T-helper 1 cell treated with Interleukin-12 subunit alpha and Interleukin-12 subunit beta and Interleukin-4 antibody, amounts not matched to agents 30 ng/mL and 1 ng/mL, for 36 hours (primary cell): ENCODE measurements around the gene PLCB4. TPM values are rescaled to one million over a fixed set of nuclear protein-coding genes. Genes with fewer than 3 reads are reported as not detected.

Experiments used
- intact Hi-C: fragments of 100-400 bp; cut with micrococcal nuclease; formaldehyde crosslinking; loops from one replicate; pipeline ENCODE4 v1.15.1; 2024
- total RNA-seq: library from RNA; stranded (reverse); gene quantifications from 2 replicates; pipeline ENCODE4 v1.2.3, GENCODE V29; 2022

PLCB4 gene
- total RNA-seq, 1 donor from 2014 or later: not detected

DNA sequence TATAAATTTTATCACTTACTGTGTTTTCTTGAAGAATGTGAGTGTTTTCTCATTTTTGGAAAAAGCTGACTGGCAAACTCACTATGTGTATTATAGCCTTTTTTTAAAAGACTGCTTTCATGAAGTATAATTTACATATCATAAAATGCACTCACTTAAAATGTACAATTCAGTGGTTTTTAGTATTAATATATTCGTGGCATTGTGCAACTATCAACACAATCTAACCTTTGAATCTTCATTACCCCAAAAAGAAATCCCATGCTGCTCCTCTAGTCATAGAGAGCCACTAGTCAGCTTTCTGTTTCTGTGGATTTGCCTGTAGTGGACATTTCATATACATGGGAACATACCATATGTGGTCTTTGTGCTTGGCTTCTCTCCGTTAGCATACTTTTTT, 143.8 kb downstream of the PLCB4 start:
- intact Hi-C loops: no loop called here

GRCh38 chr20:9214685-9215084, 145.8 kb downstream of the PLCB4 start:
- intact Hi-C loops: no loop called here

- intact Hi-C loops: no loop called here
These were observed 146.7 kb downstream of the PLCB4 start for GRCh38 chr20:9215539-9215938.

GRCh38 chr20:9218531-9218961, 149.7 kb downstream of the PLCB4 start:
- intact Hi-C loops: no loop called here

GRCh38 chr20:9220874-9221547, 152.1 kb downstream of the PLCB4 start:
- intact Hi-C loops: no loop called here

GRCh38 chr20:9223296-9223695, 154.4 kb downstream of the PLCB4 start:
- intact Hi-C loops: no loop called here

DNA sequence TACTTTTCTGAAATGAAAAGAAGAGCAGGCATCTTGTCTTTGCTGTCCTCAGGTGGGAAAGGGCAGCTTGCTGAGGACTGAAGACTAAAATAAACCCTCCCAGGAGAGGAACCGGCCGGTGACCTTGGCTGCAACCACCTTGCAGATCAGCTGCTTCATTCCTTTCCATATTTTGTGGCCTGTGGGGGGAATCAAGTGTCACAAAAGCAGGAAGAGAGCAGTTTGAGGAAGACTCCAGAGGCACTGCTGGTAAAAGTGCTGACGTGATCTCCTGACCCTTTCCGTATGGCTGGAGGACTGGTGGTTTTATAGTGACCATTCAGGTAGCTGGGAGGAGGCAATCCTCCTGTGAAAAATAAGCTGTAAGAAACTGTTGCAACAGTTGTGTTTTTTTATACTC, 157.0 kb downstream of the PLCB4 start:
- intact Hi-C loops: no loop called here

- intact Hi-C loops: no loop called here
These were observed 159.2 kb downstream of the PLCB4 start for GRCh38 chr20:9227896-9228615.

- intact Hi-C loops: no loop called here
These were observed 160.0 kb downstream of the PLCB4 start for GRCh38 chr20:9228774-9229450.

GRCh38 chr20:9230406-9230805, 161.5 kb downstream of the PLCB4 start:
- intact Hi-C loops: no loop called here

DNA sequence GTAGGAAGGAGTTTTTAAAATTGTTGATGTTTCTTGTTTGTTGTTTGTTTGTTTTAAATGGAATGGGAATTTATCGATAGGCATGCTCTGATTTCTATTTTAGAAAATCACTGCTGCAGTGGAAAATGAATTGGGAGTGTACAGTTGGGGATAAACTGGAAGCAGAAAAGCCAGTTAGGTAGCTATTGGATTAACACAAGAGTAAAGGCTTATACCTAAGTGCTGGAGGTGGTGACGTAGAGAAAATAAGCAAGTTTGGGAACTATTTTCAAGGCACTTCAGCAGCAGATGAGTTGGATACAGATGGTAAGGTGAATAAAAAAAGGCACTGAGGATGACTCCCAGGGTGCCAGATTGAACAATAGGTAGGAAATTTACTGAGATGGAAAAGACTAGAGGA, 164.9 kb downstream of the PLCB4 start:
- intact Hi-C loops: no loop called here

DNA sequence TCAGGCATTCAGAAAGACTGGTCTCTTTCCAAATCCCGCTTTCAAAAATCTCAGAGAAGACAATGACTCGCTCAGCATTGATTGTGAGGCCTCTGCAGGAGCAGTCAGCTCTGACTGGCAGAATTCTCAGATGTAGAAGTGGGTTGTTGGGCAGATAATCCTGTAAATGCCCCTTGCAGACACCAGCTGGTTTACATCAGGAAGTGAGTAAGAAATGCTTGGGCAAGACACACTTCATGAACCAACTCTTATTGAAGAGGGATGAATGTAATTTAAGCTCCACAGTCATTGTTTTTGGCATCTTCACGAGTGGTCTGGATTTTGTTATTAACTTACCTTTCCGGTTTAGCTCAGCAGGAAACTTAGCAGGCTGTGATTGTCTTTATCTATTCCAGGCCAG, 166.6 kb downstream of the PLCB4 start:
- intact Hi-C loops: no loop called here

- intact Hi-C loops: no loop called here
These were observed 167.6 kb downstream of the PLCB4 start for GRCh38 chr20:9236458-9236857.

DNA sequence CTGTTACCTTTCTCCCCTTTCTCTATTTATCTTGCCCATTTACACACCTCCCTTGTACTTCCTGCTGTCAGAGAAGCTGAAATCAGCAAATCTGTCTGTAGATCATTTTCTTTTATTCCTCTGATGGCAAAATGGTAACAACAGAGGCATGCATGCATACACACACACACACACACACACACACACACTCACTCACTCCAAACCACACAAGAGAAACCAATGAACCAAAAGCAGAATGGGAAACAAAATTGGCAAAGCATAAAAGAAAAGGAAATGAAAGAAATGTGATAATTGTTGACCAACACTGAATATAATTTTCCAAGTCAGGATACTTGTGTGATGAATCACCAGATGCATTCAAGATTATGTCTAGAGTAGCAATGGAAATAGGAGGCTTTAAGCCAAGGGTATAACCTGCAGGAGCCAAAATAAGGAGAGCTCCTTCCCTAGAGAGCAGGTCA, 172.4 kb downstream of the PLCB4 start:
- intact Hi-C loops: no loop called here

GRCh38 chr20:9241721-9242427, 173.0 kb downstream of the PLCB4 start:
- intact Hi-C loops: no loop called here

DNA sequence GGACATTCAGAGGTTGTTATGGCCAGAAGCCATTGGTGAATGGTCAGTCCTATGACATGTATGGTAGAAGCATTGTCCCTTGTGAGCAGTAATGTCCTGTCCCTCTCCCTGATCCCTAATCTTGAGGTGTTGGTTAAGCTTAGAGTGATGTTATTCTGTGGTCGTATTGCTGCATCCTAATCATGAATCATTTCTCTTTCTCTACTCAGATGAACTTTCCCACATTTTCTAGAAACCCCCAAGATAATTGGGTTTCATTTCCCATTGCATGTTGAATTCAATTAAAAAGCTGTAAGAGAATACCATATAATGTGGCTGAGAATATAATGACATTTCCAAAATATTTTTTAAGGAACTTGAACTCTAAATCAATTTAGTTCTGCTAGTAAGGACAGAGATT, 175.1 kb downstream of the PLCB4 start:
- intact Hi-C loops: no loop called here

DNA sequence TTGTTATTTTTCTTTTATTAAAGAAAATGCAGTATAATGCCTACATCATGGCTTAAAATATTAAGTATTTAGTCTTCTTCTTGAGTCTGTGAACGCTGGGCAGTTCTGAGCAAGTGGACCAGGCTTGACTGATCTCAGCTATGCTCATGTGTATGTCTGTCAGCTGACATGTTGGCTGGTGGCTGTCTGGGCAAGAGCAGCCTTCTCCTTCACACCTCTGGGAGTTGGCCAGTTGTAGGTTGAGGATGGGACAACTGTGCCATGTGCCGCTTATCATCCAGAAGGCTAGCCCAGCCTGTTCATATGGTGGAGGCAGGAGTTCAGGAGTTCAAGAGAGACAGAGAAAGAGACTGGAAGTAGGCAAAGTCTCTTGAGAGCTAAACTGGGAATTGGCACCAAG, 175.9 kb downstream of the PLCB4 start:
- intact Hi-C loops: no loop called here

GRCh38 chr20:9246731-9247130, 177.8 kb downstream of the PLCB4 start:
- intact Hi-C loops: no loop called here

GRCh38 chr20:9250511-9250910, 181.6 kb downstream of the PLCB4 start:
- intact Hi-C loops: no loop called here

- intact Hi-C loops: no loop called here
These were observed 184.2 kb downstream of the PLCB4 start for GRCh38 chr20:9253006-9253539.

GRCh38 chr20:9255171-9255570, 186.3 kb downstream of the PLCB4 start:
- intact Hi-C loops: no loop called here
